Vagina (tissue), 2 donors: ENCODE results near the gene BCKDK.

Experiments
- CTCF ChIP-seq, 3 experiments: fragments of 450-650 bp in 2 of 3; fragments of 200-600 bp in 1 of 3; sonication (generic) in 1 of 3; IDR thresholded peaks; one replicate each; pipeline ENCODE4 v1.5.1; 2017 to 2019; ENCODE audit warnings: antibody characterized with exemption in 3 of 3, mild to moderate bottlenecking in 2 of 3, moderate library complexity in 2 of 3
- POLR2AphosphoS5 ChIP-seq, 2 donors: sonication (generic); formaldehyde crosslinking; IDR thresholded peaks; one replicate each; pipeline ENCODE4 v1.9.0; 2017; ENCODE audit warnings: antibody characterized with exemption in 2 of 2, mild to moderate bottlenecking in 2 of 2, low read depth in 1 of 2; ENCODE audit not compliant: insufficient read depth in 1 of 2

GRCh38 chr16:31143011-31143693, 35.0 kb downstream of the BCKDK start:
- no peak for TF ChIP-seq CTCF (IDR thresholded peaks at IDR 0.05)
- no peak for TF ChIP-seq POLR2AphosphoS5 (IDR thresholded peaks at IDR 0.05; ENCODE audit: insufficient read depth in 1 of 2, low read depth in 1 of 2)
